Fibroblast of the aortic adventitia (primary cell): Measurements from ENCODE around the gene RUNX1. TPM values are rescaled to one million over a fixed set of nuclear protein-coding genes. Genes with fewer than 3 reads are reported as not detected.

ENCODE experiments used
- DNase-seq: peaks from one replicate; pipeline ENCODE4 v3.0.0-alpha.2; 2010; ENCODE audit warnings: low read depth
- H3K4me3 ChIP-seq: 2 replicates; pipeline ENCODE4 v1.5.1; 2011; ENCODE audit warnings: low read depth, mild to moderate bottlenecking, control low read depth, low read length, moderate library complexity
- total RNA-seq: library from RNA; depleted of rRNA; stranded (reverse); fragments of >200 nt; gene quantifications from 2 replicates; pipeline ENCODE4 v1.2.3, GENCODE V29; 2012; ENCODE audit warnings: low replicate concordance
- TF ChIP-seq, protein P1 (sequence below): IDR thresholded peaks from 2 replicates; pipeline ENCODE4 v1.5.1; 2011; ENCODE audit warnings: mild to moderate bottlenecking, low read length, control low read depth, inconsistent platforms; ENCODE audit not compliant: insufficient read depth

RUNX1 gene
- total RNA-seq, 1 donor, result 28.0 TPM

DNA sequence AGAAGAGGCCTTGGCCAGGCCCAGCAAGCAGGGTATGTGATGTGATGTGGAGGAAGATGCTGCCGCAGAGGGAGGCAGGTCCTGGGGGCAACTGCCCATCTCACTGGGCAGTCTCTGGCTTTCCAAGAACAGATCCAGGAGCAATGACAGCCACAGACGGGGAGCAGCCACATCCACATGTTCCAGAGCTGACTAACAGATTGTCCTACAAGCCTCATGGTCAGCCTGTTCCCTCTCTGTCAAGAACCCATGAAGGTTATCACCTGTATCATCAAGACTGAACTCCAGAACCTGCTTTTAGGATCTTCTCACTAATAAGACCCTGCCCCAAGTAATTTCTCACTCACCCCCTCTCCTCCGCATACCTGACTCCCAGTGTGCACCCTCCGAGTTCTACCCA, 187.8 kb downstream of the RUNX1 start:
- TF ChIP-seq, protein P1, sequence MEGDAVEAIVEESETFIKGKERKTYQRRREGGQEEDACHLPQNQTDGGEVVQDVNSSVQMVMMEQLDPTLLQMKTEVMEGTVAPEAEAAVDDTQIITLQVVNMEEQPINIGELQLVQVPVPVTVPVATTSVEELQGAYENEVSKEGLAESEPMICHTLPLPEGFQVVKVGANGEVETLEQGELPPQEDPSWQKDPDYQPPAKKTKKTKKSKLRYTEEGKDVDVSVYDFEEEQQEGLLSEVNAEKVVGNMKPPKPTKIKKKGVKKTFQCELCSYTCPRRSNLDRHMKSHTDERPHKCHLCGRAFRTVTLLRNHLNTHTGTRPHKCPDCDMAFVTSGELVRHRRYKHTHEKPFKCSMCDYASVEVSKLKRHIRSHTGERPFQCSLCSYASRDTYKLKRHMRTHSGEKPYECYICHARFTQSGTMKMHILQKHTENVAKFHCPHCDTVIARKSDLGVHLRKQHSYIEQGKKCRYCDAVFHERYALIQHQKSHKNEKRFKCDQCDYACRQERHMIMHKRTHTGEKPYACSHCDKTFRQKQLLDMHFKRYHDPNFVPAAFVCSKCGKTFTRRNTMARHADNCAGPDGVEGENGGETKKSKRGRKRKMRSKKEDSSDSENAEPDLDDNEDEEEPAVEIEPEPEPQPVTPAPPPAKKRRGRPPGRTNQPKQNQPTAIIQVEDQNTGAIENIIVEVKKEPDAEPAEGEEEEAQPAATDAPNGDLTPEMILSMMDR, result no peak
- no peak overlapping the region for H3K4me3 ChIP-seq
- DNase-seq, result no peak

DNA sequence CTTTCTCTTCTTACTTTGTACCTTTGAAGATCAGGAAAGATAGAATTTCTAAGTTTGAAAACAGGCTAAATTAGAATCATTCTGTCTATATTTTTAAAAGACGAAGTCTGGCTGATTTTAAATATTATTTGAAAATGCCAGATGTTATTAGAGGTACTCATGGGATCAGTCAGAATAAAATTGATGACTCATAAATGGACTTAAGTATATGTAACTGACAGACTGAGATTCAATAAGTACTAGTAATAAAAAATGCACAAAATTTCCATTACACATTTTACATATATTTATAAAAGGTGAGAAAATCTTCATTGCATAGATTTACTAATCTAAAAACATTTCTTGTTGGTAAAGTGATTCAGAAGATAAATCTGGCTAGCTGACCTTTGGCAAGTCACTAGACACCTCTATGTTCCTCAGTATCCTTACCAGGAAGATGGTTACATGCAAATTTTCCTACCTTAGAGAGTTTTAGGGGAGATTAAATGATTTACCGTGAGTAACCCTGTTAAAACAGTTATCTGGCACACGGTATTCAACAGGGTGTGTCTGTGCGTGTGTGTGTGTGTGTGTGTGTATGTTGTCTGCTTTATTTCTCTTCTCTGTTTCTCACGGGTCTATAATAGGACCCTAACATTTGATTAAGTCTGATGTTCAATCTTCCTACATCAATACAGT, 189.0 kb downstream of the RUNX1 start:
- TF ChIP-seq, protein P1, result no peak
- DNase-seq, result no peak

DNA sequence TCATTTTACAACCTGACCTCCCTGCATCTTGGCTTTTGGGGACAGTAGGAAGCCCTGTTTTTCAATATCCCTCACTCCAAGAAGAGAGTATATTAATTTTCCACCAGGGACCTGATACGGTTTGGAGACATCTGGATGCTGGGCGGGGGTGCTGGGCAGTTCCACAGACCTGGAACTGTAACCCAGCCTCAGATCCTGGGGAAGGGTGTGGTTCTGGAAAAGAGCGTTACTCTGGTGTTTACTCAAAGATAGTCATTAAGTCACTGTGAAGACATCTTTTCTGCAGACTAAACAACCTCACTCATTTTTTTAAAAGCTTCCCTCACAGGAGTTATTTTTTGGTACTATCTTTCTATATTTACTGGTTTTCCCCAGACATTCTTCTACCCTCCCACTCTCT, 190.5 kb downstream of the RUNX1 start:
- TF ChIP-seq, protein P1, result no peak
- DNase-seq, result no peak
- H3K4me3 ChIP-seq, result no peak overlapping the region

More for the DNA sequence above, 189.0 kb downstream of the RUNX1 start:
- no peak overlapping the region for H3K4me3 ChIP-seq

DNA sequence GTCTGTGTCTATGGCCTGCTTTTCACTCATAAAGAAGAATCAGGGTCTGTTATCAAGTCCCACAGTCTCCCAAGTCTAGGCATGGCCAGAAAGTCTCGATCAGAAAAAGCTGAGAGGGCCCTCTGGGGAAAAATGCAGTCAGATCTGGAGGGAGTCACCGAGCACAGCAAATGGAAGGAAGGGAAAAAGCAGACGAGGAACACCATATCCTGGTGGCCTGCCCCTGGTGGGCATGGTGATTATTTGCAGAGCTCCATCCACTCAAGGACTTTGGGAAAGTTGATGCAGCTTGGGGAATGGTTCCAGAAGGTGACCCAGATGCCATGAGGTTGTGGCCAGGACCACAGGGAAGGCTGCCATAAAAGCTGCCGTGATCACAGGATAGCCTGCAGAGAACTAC, 191.2 kb downstream of the RUNX1 start:
- H3K4me3 ChIP-seq, result no peak overlapping the region
- TF ChIP-seq, protein P1, result peak; percentile 34
- no peak for DNase-seq

DNA sequence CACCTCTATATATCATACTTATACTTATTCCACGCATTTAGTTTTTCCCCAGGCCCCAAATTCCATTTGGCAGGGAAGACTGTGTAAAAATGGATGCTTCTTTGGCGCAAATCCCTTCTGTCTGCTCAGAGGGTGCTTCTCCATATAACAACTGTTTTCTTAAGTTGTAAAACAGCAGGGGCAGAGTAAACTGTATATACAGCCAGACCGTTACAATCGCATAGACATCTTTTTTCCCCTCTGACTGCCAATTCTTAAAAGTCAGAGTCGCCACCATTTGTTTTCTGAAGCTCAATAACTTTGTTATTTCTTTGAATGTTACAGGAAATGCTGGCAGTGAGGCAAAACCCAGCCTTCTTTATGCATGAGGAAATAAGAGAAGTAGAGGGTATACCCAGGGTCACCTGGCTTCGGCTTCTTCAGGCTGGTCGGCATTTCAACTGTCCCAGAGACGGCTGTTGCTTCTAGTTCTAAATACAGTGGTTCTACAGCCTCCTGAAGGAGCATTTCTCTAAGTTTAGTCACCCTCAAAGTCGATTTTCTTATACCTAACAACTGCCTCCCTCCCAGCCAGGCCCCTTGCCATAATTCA, 191.9 kb downstream of the RUNX1 start:
- DNase-seq, result no peak
- TF ChIP-seq, protein P1, result no peak

DNA sequence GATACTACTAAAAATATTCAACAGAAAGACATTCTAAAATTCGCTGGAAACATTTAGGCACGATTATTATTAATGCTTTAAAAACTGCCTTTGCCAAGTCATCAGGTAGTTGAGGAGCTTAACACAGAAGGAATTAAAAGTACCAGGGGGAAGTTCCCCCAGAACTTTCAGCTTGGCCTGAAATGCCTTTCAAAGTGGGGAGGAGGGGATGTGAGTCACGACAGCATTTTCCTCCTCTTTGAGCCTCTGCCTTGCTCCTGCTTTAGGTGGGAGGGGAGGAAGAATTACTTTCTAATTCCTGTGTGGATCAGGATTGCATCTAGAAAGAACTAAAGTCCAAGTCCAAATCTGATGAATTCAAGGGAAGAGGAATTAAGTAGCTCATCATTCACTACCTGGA, 196.7 kb downstream of the RUNX1 start:
- TF ChIP-seq, protein P1, result no peak
- DNase-seq, result no peak
- no peak overlapping the region for H3K4me3 ChIP-seq

More for the DNA sequence above, 191.9 kb downstream of the RUNX1 start:
- no peak overlapping the region for H3K4me3 ChIP-seq

DNA sequence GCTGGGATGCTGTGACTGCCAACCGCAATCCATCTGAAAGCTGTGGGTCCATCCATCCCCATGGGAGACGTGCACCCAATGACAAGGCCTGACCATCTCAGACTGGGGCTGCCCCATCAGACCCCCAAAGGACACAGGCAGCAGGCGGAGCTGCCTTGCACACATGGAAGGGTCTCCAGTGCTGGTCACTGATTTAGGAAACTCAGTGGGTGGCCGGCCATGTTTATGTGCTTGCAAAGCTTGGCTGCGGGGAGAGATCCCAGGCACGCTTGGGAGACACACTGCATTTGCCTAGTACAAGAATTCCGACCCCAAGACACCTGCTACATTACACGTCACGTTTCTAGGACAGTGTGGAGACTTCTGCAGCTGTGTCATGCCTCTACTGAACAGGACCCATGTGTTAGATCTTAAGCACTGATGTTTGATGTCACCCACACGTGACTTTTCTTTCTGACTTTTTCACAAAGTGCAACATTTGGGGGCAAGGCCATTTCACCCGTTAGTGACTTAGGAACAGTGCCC, 198.9 kb downstream of the RUNX1 start:
- no peak overlapping the region for H3K4me3 ChIP-seq
- DNase-seq, result no peak
- TF ChIP-seq, protein P1, result no peak
